DMS153 treated with DMSO at 0.1 percent for 48 hours (cell line): Measurements from ENCODE around the gene CNGB1.
"Not testable (repeated sequence)": the region's sequence is repeated elsewhere in the genome, so short reads cannot be mapped to it uniquely, and the experiment has no call there.

Experiments used
- DNase-seq: peaks from one replicate; lab custom pipeline; 2025; ENCODE audit not compliant: unreplicated experiment; lab: John Stamatoyannopoulos, UW

CNGB1 gene

GRCh38 chr16:57892447-57893096 is 78.4 kb downstream of the CNGB1 start:
- no peak for DNase-seq

- DNase-seq, result no peak
Observed at GRCh38 chr16:57892041-57892440, 78.9 kb downstream of the CNGB1 start.

GRCh38 chr16:57890752-57891111 is 80.2 kb downstream of the CNGB1 start:
- DNase-seq, result no peak

GRCh38 chr16:57889960-57890751 is 80.8 kb downstream of the CNGB1 start:
- DNase-seq, result no peak

- DNase-seq, result no peak
Observed at GRCh38 chr16:57889522-57889921, 81.4 kb downstream of the CNGB1 start.

GRCh38 chr16:57889111-57889510 is 81.8 kb downstream of the CNGB1 start:
- DNase-seq, result no peak

GRCh38 chr16:57888128-57888527 is 82.8 kb downstream of the CNGB1 start:
- DNase-seq, result no peak

- DNase-seq, result no peak
Observed at GRCh38 chr16:57887711-57888110, 83.2 kb downstream of the CNGB1 start.

- no peak for DNase-seq
Observed at GRCh38 chr16:57886427-57886826, 84.5 kb downstream of the CNGB1 start.

- DNase-seq, result no peak
Observed at GRCh38 chr16:57884655-57885133, 86.2 kb downstream of the CNGB1 start.

GRCh38 chr16:57883953-57884654 is 86.8 kb downstream of the CNGB1 start:
- no peak for DNase-seq

- DNase-seq, result no peak
Observed at GRCh38 chr16:57883480-57883879, 87.4 kb downstream of the CNGB1 start.

- no peak for DNase-seq
Observed at GRCh38 chr16:57882792-57883191, 88.1 kb downstream of the CNGB1 start.

GRCh38 chr16:57882206-57882605 is 88.7 kb downstream of the CNGB1 start:
- no peak for DNase-seq

GRCh38 chr16:57878586-57878985 is 92.3 kb downstream of the CNGB1 start:
- DNase-seq, result no peak

- no peak for DNase-seq
Observed at GRCh38 chr16:57876210-57876609, 94.7 kb downstream of the CNGB1 start.

- no peak for DNase-seq
Observed at GRCh38 chr16:57875347-57875746, 95.6 kb downstream of the CNGB1 start.

GRCh38 chr16:57873218-57873617 is 97.7 kb downstream of the CNGB1 start:
- DNase-seq, result no peak

GRCh38 chr16:57872764-57873163 is 98.2 kb downstream of the CNGB1 start:
- DNase-seq, result not testable (repeated sequence)

- no peak for DNase-seq
Observed at GRCh38 chr16:57871456-57871855, 99.5 kb downstream of the CNGB1 start.

GRCh38 chr16:57870753-57871454 is 100.0 kb downstream of the CNGB1 start:
- DNase-seq, result no peak
